NCI-H446 treated with DMSO at 0.1 percent for 48 hours (cell line): Measurements from ENCODE around the gene VAV2.

Experiments
- DNase-seq: peaks from one replicate; lab custom pipeline; 2025; lab: John Stamatoyannopoulos, UW

Gene VAV2

GRCh38 chr9:133952598-133953550 is 39.2 kb downstream of the VAV2 start:
- DNase-seq = no peak

GRCh38 chr9:133951265-133951664 is 40.9 kb downstream of the VAV2 start:
- no peak for DNase-seq

GRCh38 chr9:133950629-133951111 is 41.5 kb downstream of the VAV2 start:
- DNase-seq = no peak

GRCh38 chr9:133950192-133950591 is 41.9 kb downstream of the VAV2 start:
- DNase-seq = no peak

- no peak for DNase-seq
Observed at GRCh38 chr9:133949486-133950061, 42.5 kb downstream of the VAV2 start.

GRCh38 chr9:133948561-133949485 is 43.3 kb downstream of the VAV2 start:
- no peak for DNase-seq

GRCh38 chr9:133948131-133948530 is 44.0 kb downstream of the VAV2 start:
- no peak for DNase-seq

GRCh38 chr9:133946840-133947486 is 45.2 kb downstream of the VAV2 start:
- no peak for DNase-seq

- no peak for DNase-seq
Observed at GRCh38 chr9:133945977-133946753, 46.0 kb downstream of the VAV2 start.

- DNase-seq = no peak
Observed at GRCh38 chr9:133945314-133945975, 46.7 kb downstream of the VAV2 start.

- no peak for DNase-seq
Observed at GRCh38 chr9:133944746-133945135, 47.4 kb downstream of the VAV2 start.

- DNase-seq = no peak
Observed at GRCh38 chr9:133943781-133944745, 48.1 kb downstream of the VAV2 start.

GRCh38 chr9:133943036-133943780 is 48.9 kb downstream of the VAV2 start:
- no peak for DNase-seq

- DNase-seq = no peak
Observed at GRCh38 chr9:133942206-133942975, 49.7 kb downstream of the VAV2 start.

- no peak for DNase-seq
Observed at GRCh38 chr9:133939845-133940244, 52.3 kb downstream of the VAV2 start.

GRCh38 chr9:133939171-133939785 is 52.8 kb downstream of the VAV2 start:
- DNase-seq = no peak

- no peak for DNase-seq
Observed at GRCh38 chr9:133938753-133939152, 53.4 kb downstream of the VAV2 start.
